HEK293T (cell line): ENCODE results near the gene TGM6.

ENCODE experiments used
- BHLHE40 ChIP-seq: fragments of 450-650 bp; IDR thresholded peaks from 2 replicates; pipeline ENCODE4 v1.6.1; 2016; ENCODE audit warnings: mild to moderate bottlenecking, moderate library complexity, borderline replicate concordance
- FOXA1 ChIP-seq: fragments of 450-650 bp; IDR thresholded peaks from 2 replicates; pipeline ENCODE4 v1.6.1; 2016; ENCODE audit warnings: mild to moderate bottlenecking
- FOXK2 ChIP-seq: fragments of 450-650 bp; IDR thresholded peaks from 2 replicates; pipeline ENCODE4 v1.6.1; 2016; ENCODE audit warnings: mild to moderate bottlenecking
- FOXM1 ChIP-seq: fragments of 450-650 bp; IDR thresholded peaks from 2 replicates; pipeline ENCODE4 v1.6.1; 2017; ENCODE audit warnings: mild to moderate bottlenecking, borderline replicate concordance
- HDGF ChIP-seq: fragments of 450-650 bp; IDR thresholded peaks from 2 replicates; pipeline ENCODE4 v1.6.1; 2017; ENCODE audit warnings: antibody characterized with exemption, borderline replicate concordance
- LEF1 ChIP-seq: fragments of 450-650 bp; IDR thresholded peaks from 2 replicates; pipeline ENCODE4 v1.6.1; 2017; ENCODE audit warnings: mild to moderate bottlenecking, borderline replicate concordance
- SP1 ChIP-seq: fragments of 450-650 bp; IDR thresholded peaks from 2 replicates; pipeline ENCODE4 v1.6.1; 2017
- SUZ12 ChIP-seq: fragments of 450-650 bp; IDR thresholded peaks from 2 replicates; pipeline ENCODE4 v1.6.1; 2016; ENCODE audit warnings: mild to moderate bottlenecking
- TARDBP ChIP-seq: fragments of 450-650 bp; IDR thresholded peaks from 2 replicates; pipeline ENCODE4 v1.6.1; 2016
- ZNF384 ChIP-seq: fragments of 450-650 bp; IDR thresholded peaks from 2 replicates; pipeline ENCODE4 v1.6.1; 2016
- TF ChIP-seq, protein P1 (sequence below): fragments of 450-650 bp; IDR thresholded peaks from 2 replicates; pipeline ENCODE4 v1.6.1; 2016

DNA sequence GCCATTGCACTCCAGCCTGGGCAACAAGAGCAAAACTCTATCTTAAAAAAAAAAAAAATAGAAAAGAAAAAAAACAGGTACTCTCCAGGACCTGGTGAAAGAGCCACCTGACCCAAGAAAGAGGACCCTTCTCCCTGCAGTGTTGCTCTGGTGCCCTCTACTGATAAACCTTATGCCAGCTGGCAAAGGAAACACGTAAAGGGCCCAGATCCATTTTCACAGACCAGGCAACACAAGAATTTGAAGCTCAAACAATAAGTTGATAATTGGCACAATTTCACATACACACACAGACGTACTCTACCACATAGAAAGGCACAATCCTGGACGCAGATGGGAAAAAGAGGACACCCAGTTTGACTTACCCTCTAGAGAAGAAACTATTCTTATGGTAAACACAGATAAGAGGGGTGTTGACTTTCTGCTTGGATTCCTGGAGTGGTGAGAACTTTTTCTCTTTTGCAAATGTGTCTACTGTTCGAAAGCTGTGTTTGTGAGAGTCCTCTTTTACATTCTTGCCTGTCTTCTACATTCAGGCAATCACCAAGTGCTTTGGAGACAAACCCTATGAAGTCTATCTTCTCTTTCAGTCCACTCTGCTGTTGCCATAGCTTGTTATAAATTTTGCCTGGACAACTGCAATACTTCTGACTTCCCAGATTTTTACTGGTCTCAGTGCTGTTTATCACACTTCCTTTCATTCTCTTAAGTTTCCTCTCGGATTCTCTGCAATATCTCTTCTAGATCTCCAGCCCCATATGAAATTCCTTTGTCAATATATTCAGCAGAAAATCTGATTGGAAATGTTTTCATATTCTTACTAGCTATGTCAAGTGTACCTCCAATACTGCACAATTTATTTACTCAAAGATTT, 96.3 kb downstream of the TGM6 start:
- no peak for TF ChIP-seq SP1
- TF ChIP-seq FOXM1: no peak
- no peak for TF ChIP-seq BHLHE40
- no peak for TF ChIP-seq ZNF384
- no peak for TF ChIP-seq FOXA1
- TF ChIP-seq FOXK2: no peak
- TF ChIP-seq LEF1: no peak
- no peak for TF ChIP-seq SUZ12
- no peak for TF ChIP-seq HDGF
- TF ChIP-seq, protein P1, sequence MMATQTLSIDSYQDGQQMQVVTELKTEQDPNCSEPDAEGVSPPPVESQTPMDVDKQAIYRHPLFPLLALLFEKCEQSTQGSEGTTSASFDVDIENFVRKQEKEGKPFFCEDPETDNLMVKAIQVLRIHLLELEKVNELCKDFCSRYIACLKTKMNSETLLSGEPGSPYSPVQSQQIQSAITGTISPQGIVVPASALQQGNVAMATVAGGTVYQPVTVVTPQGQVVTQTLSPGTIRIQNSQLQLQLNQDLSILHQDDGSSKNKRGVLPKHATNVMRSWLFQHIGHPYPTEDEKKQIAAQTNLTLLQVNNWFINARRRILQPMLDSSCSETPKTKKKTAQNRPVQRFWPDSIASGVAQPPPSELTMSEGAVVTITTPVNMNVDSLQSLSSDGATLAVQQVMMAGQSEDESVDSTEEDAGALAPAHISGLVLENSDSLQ: no peak
- TF ChIP-seq TARDBP: no peak
